OCI-LY1 (cell line): ENCODE data around the gene BFSP1.

Experiments
- H2AFZ ChIP-seq: fragments of 200-600 bp; sonication (generic), shearing (Covaris generic); 2 replicates; pipeline ENCODE4 v1.6.0; 2014; ENCODE audit warnings: antibody characterized with exemption, mild to moderate bottlenecking, low read length
- H3F3A ChIP-seq: fragments of 200-600 bp; sonication (generic), shearing (Covaris generic); 2 replicates; pipeline ENCODE4 v1.6.0; 2014; ENCODE audit warnings: mild to moderate bottlenecking, antibody characterized with exemption, low read length, moderate library complexity; ENCODE audit not compliant: insufficient read depth
- H3K27ac ChIP-seq: fragments of 200-600 bp; sonication (generic); 2 replicates; pipeline ENCODE4 v1.5.1; 2014; ENCODE audit warnings: low read length, mixed run types, mild to moderate bottlenecking, low read depth; ENCODE audit not compliant: poor library complexity, severe bottlenecking
- H3K27me3 ChIP-seq: fragments of 200-600 bp; sonication (generic); 2 replicates; pipeline ENCODE4 v1.6.0; 2014; ENCODE audit warnings: antibody characterized with exemption, mild to moderate bottlenecking, low read length, moderate library complexity; ENCODE audit not compliant: insufficient read depth
- H3K36me3 ChIP-seq: fragments of 200-600 bp; sonication (generic); 2 replicates; pipeline ENCODE4 v1.6.1; 2014; ENCODE audit warnings: mild to moderate bottlenecking, antibody characterized with exemption, low read length, moderate library complexity, mixed read lengths; ENCODE audit not compliant: insufficient read depth
- H3K4me1 ChIP-seq: fragments of 200-600 bp; sonication (generic); 2 replicates; pipeline ENCODE4 v1.5.1; 2014; ENCODE audit warnings: mild to moderate bottlenecking, low read length, moderate library complexity; ENCODE audit not compliant: insufficient read depth, severe bottlenecking
- H3K4me2 ChIP-seq: fragments of 200-600 bp; sonication (generic), shearing (Covaris generic); 2 replicates; pipeline ENCODE4 v1.6.1; 2014; ENCODE audit warnings: low read length
- H3K4me3 ChIP-seq: fragments of 200-600 bp; sonication (generic); 2 replicates; pipeline ENCODE4 v1.5.1; 2014; ENCODE audit warnings: low read length, low read depth, mild to moderate bottlenecking, mixed read lengths; ENCODE audit not compliant: poor library complexity, severe bottlenecking
- H3K79me2 ChIP-seq: fragments of 200-600 bp; shearing (Covaris generic); 2 replicates; pipeline ENCODE4 v1.6.1; 2016; ENCODE audit warnings: mixed run types, low read length, mixed read lengths; ENCODE audit not compliant: insufficient read depth
- H3K9ac ChIP-seq: fragments of 200-600 bp; sonication (generic), shearing (Covaris generic); 2 replicates; pipeline ENCODE4 v1.6.1; 2014; ENCODE audit warnings: mild to moderate bottlenecking, low read length, mixed read lengths
- H3K9me2 ChIP-seq: fragments of 200-600 bp; sonication (generic), shearing (Covaris generic); 2 replicates; pipeline ENCODE4 v1.6.1; 2014; ENCODE audit warnings: low read depth, mild to moderate bottlenecking, low read length, mixed read lengths
- H3K9me3 ChIP-seq: fragments of 200-600 bp; shearing (Covaris generic); 2 replicates; pipeline ENCODE4 v1.6.1; 2014; ENCODE audit warnings: low read length, mixed read lengths
- H4K20me1 ChIP-seq: fragments of 200-600 bp; sonication (generic), shearing (Covaris generic); 2 replicates; pipeline ENCODE4 v1.6.0; 2016; ENCODE audit warnings: mild to moderate bottlenecking, low read length; ENCODE audit not compliant: insufficient read depth
- EZH2 ChIP-seq: fragments of 200-600 bp; sonication (generic), shearing (Covaris generic); IDR thresholded peaks from 2 replicates; pipeline ENCODE4 v1.8.0; 2017; ENCODE audit warnings: borderline replicate concordance, mixed run types, mild to moderate bottlenecking, antibody characterized with exemption, low read length, moderate library complexity, mixed read lengths
- TF ChIP-seq, protein P1 (sequence below): fragments of 200-600 bp; sonication (generic), shearing (Covaris generic); IDR thresholded peaks from 2 replicates; pipeline ENCODE4 v1.5.1; 2017; ENCODE audit warnings: mild to moderate bottlenecking, antibody characterized with exemption, low read length, moderate library complexity, mixed read lengths

BFSP1 gene

DNA sequence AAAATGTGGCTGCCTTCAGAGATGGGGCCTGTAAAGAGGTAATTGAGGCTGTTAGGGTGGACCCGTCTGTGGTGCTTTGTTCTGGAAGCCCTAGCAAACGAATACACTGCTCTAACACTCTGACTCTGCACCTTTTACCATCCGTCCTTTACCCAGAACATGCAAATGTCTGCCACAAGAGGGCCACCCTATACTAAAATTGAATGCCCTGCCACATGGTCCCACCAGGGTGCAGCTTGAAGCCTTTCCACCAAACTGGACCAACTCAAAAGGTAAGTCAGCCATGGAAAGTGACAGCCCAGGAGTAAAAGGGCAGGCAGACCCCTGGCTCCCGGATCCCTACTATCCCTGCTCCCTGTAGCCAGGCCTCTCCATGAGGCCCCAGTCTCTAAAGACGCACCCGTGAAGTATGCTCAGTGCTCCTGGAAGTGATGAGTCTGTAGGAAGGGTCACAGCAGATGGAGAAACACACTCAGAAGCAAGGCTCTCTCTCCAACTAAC lies 5.8 kb upstream of the BFSP1 start:
- no peaks in the 10 kb centered on the region for H3K79me2 ChIP-seq
- no peak overlapping the region for H3K4me3 ChIP-seq
- H3K9me3 ChIP-seq, result no peaks in the 10 kb centered on the region
- H3K27ac ChIP-seq, result no peak overlapping the region
- H3F3A ChIP-seq, result no peaks in the 10 kb centered on the region
- no peak overlapping the region for H3K4me2 ChIP-seq
- TF ChIP-seq, protein P1, sequence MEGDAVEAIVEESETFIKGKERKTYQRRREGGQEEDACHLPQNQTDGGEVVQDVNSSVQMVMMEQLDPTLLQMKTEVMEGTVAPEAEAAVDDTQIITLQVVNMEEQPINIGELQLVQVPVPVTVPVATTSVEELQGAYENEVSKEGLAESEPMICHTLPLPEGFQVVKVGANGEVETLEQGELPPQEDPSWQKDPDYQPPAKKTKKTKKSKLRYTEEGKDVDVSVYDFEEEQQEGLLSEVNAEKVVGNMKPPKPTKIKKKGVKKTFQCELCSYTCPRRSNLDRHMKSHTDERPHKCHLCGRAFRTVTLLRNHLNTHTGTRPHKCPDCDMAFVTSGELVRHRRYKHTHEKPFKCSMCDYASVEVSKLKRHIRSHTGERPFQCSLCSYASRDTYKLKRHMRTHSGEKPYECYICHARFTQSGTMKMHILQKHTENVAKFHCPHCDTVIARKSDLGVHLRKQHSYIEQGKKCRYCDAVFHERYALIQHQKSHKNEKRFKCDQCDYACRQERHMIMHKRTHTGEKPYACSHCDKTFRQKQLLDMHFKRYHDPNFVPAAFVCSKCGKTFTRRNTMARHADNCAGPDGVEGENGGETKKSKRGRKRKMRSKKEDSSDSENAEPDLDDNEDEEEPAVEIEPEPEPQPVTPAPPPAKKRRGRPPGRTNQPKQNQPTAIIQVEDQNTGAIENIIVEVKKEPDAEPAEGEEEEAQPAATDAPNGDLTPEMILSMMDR, result peak; percentile 92
- no peak for TF ChIP-seq EZH2
- no peaks in the 10 kb centered on the region for H4K20me1 ChIP-seq
- H2AFZ ChIP-seq, result no peak overlapping the region
- H3K9me2 ChIP-seq, result no peaks in the 10 kb centered on the region
- no peaks in the 10 kb centered on the region for H3K36me3 ChIP-seq
- H3K4me1 ChIP-seq, result peaks cover 6% of the 10 kb centered on the region
- no peaks in the 10 kb centered on the region for H3K27me3 ChIP-seq
- no peak overlapping the region for H3K9ac ChIP-seq

DNA sequence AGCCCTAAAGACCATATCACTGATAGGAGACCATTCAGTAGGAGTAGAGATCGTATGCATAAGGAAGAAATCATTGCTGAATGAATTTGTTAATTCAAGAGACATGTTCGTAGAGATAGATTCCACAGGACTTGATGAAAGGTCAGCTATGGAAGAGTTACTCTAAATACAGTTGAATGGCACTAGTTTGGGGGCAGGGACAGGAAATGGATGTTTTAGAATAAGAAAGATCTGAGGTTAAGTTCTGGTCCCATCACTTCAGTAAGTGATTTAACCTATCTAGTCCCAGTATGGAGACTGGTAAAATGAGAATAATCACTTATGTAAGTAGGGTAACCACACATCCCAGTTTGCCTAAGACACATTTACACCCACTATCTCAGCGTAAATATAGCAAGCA lies 2.9 kb upstream of the BFSP1 start:
- Histone ChIP-seq H3K4me1 (peaks cover 19% of the 10 kb centered on the region), H3F3A (no peaks in the 10 kb centered on the region), H3K9me2 (no peaks in the 10 kb centered on the region), H3K27ac (no peak overlapping the region), H2AFZ (no peak overlapping the region), H3K9ac (no peak overlapping the region), H3K79me2 (no peaks in the 10 kb centered on the region), H3K4me2 (no peak overlapping the region), H3K27me3 (peaks cover 6% of the 10 kb centered on the region; the same call in 1 of the 2 replicates), H3K9me3 (no peaks in the 10 kb centered on the region), H3K36me3 (no peaks in the 10 kb centered on the region), H3K4me3 (no peak overlapping the region), H4K20me1 (no peaks in the 10 kb centered on the region)
- TF ChIP-seq EZH2, result no peak
- TF ChIP-seq, protein P1, result no peak

DNA sequence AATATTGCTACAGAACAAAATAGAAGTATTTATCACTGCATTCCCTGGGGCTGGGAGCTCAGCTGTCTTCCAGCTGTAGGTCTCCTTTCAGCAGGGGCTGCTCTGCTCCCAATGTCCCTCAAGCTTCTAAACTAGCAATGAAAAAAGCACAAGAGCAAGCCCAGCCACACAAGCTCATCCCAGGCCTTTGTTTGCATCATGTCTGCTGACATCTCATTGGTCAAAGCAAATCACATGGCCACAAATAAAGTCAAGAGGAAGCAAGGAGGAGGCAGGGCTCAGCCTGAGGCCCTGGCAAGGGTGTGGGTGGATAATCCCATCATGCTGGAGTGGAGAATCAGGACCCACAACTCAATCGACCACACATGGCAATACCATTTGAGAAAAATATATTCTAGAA lies 2.2 kb upstream of the BFSP1 start:
- no peak overlapping the region for H3K27ac ChIP-seq
- no peak overlapping the region for H3K4me2 ChIP-seq

More for the DNA sequence above, 2.2 kb upstream of the BFSP1 start:
- Histone ChIP-seq H3K36me3 (no peaks in the 10 kb centered on the region), H3K9me2 (no peaks in the 10 kb centered on the region), H3K4me1 (peaks cover 19% of the 10 kb centered on the region), H3F3A (no peaks in the 10 kb centered on the region), H4K20me1 (no peaks in the 10 kb centered on the region), H3K4me3 (no peak overlapping the region), H3K9me3 (no peaks in the 10 kb centered on the region), H3K27me3 (peaks cover 6% of the 10 kb centered on the region; the same call in 1 of the 2 replicates), H2AFZ (no peak overlapping the region), H3K79me2 (no peaks in the 10 kb centered on the region), H3K9ac (no peak overlapping the region)
- no peak for TF ChIP-seq EZH2
- TF ChIP-seq, protein P1, result no peak
